Stimulated activated CD8-positive, alpha-beta memory T cell treated with anti-CD3 and anti-CD28 coated beads, Interleukin-15, amount 100 ng/mL, for 4 hours (primary cell): ENCODE results near the gene PHOX2A.
"Not testable (repeated sequence)": the region's sequence is repeated elsewhere in the genome, so short reads cannot be mapped to it uniquely, and the experiment has no call there.

ENCODE experiments used
- DNase-seq, 2 donors: peaks; one replicate each; pipeline ENCODE4 v3.0.0-alpha.2; 2020; ENCODE audit warnings: low read depth in 2 of 2

PHOX2A gene

GRCh38 chr11:72244060-72244360, at the start of gene PHOX2A:
Gene PHOX2A (minus strand): TSS chr11:72244176. CDS start chr11:72244004, 172 bp downstream.
- DNase-seq: no peak

GRCh38 chr11:72293391-72293790, 49.4 kb upstream of the PHOX2A start:
- DNase-seq: no peak

- DNase-seq: no peak
Measured at GRCh38 chr11:72292106-72292785, 48.3 kb upstream of the PHOX2A start.

- not testable (repeated sequence) for DNase-seq
Measured at GRCh38 chr11:72290741-72291140, 46.8 kb upstream of the PHOX2A start.

GRCh38 chr11:72287293-72287692, 43.3 kb upstream of the PHOX2A start:
- no peak for DNase-seq

- DNase-seq: no peak
Measured at GRCh38 chr11:72283947-72284346, 40.0 kb upstream of the PHOX2A start.

- no peak for DNase-seq
Measured at GRCh38 chr11:72280726-72281315, 36.8 kb upstream of the PHOX2A start.

- no peak for DNase-seq
Measured at GRCh38 chr11:72280037-72280436, 36.1 kb upstream of the PHOX2A start.

- no peak for DNase-seq
Measured at GRCh38 chr11:72278905-72279304, 34.9 kb upstream of the PHOX2A start.

- DNase-seq: no peak
Measured at GRCh38 chr11:72274435-72274834, 30.5 kb upstream of the PHOX2A start.

GRCh38 chr11:72271980-72272379, 28.0 kb upstream of the PHOX2A start:
- DNase-seq: no peak

GRCh38 chr11:72267956-72268617, 24.1 kb upstream of the PHOX2A start:
- no peak for DNase-seq

GRCh38 chr11:72266960-72267359, 23.0 kb upstream of the PHOX2A start:
- not testable (repeated sequence) for DNase-seq

GRCh38 chr11:72265951-72266350, 22.0 kb upstream of the PHOX2A start:
- no peak for DNase-seq

GRCh38 chr11:72263361-72263760, 19.4 kb upstream of the PHOX2A start:
- DNase-seq: no peak

GRCh38 chr11:72260574-72260973, 16.6 kb upstream of the PHOX2A start:
- DNase-seq: no peak

- DNase-seq: no peak
Measured at GRCh38 chr11:72259490-72259889, 15.5 kb upstream of the PHOX2A start.

GRCh38 chr11:72257570-72257969, 13.6 kb upstream of the PHOX2A start:
- no peak for DNase-seq

- DNase-seq: no peak
Measured at GRCh38 chr11:72254299-72254993, 10.5 kb upstream of the PHOX2A start.

- DNase-seq: no peak
Measured at GRCh38 chr11:72253392-72253791, 9.4 kb upstream of the PHOX2A start.

GRCh38 chr11:72251614-72252013, 7.6 kb upstream of the PHOX2A start:
- DNase-seq: no peak

GRCh38 chr11:72250661-72251464, 6.9 kb upstream of the PHOX2A start:
- no peak for DNase-seq
